Measurements from ENCODE around the gene LCN10.
"Not testable (repeated sequence)": the region's sequence is repeated elsewhere in the genome, so short reads cannot be mapped to it uniquely, and the experiment has no call there.

The LCN10 gene

GRCh38 chr9:136742591-136743391 is at the start of gene LCN10:
Gene LCN10 (minus strand): TSS chr9:136742940. CDS start chr9:136742903, 37 bp downstream.
- no peak for DNase-seq (ENCODE audit: low spot score)

GRCh38 chr9:136791516-136792276 is 49.0 kb upstream of the LCN10 start:
- DNase-seq (ENCODE audit: low spot score) = no peak

GRCh38 chr9:136790640-136791515 is 48.1 kb upstream of the LCN10 start, which contains the start of gene TMEM141:
Gene TMEM141 (plus strand): TSS chr9:136791344. CDS start chr9:136791371, 27 bp downstream.
- DNase-seq (ENCODE audit: low spot score) = peak; percentile 100

- no peak for DNase-seq (ENCODE audit: low spot score)
These were observed 46.8 kb upstream of the LCN10 start for GRCh38 chr9:136789523-136789937.

GRCh38 chr9:136788644-136789522 is 46.1 kb upstream of the LCN10 start:
- not testable (repeated sequence) for DNase-seq (ENCODE audit: low spot score)

- no peak for DNase-seq (ENCODE audit: low spot score)
These were observed 45.1 kb upstream of the LCN10 start for GRCh38 chr9:136787690-136788400.

GRCh38 chr9:136786983-136787382 is 44.2 kb upstream of the LCN10 start:
- not testable (repeated sequence) for DNase-seq (ENCODE audit: low spot score)

- no peak for DNase-seq (ENCODE audit: low spot score)
These were observed 43.7 kb upstream of the LCN10 start for GRCh38 chr9:136786451-136786850.

GRCh38 chr9:136785565-136786355 is 43.0 kb upstream of the LCN10 start:
- not testable (repeated sequence) for DNase-seq (ENCODE audit: low spot score)

- DNase-seq (ENCODE audit: low spot score) = no peak
These were observed 42.2 kb upstream of the LCN10 start for GRCh38 chr9:136784997-136785361.

- no peak for DNase-seq (ENCODE audit: low spot score)
These were observed 41.7 kb upstream of the LCN10 start for GRCh38 chr9:136784249-136784996.

- DNase-seq (ENCODE audit: low spot score) = no peak
These were observed 39.7 kb upstream of the LCN10 start for GRCh38 chr9:136782452-136782851.

GRCh38 chr9:136779808-136780207 is 37.1 kb upstream of the LCN10 start:
- no peak for DNase-seq (ENCODE audit: low spot score)

- no peak for DNase-seq (ENCODE audit: low spot score)
These were observed 34.6 kb upstream of the LCN10 start for GRCh38 chr9:136777359-136777758.

GRCh38 chr9:136776947-136777346 is 34.2 kb upstream of the LCN10 start:
- no peak for DNase-seq (ENCODE audit: low spot score)

GRCh38 chr9:136775191-136775590 is 32.5 kb upstream of the LCN10 start:
- no peak for DNase-seq (ENCODE audit: low spot score)

- DNase-seq (ENCODE audit: low spot score) = no peak
These were observed 31.8 kb upstream of the LCN10 start for GRCh38 chr9:136774416-136775045.

GRCh38 chr9:136773386-136774044 is 30.8 kb upstream of the LCN10 start:
- DNase-seq (ENCODE audit: low spot score) = no peak
